ENCODE measurements around the gene FAM13B. TPM values are rescaled to one million over a fixed set of nuclear protein-coding genes. Genes with fewer than 3 reads are reported as not detected.
A peak's percentile ranks its signal among the peaks of the same experiment; 100 is the strongest.

The FAM13B gene
- total and polyA plus RNA-seq, 9 of the 15 experiments (the other 6 are each of a cell fraction or from before 2014, with no cell fraction given) = 2.3 to 21.6 (median 14.1) TPM

DNA sequence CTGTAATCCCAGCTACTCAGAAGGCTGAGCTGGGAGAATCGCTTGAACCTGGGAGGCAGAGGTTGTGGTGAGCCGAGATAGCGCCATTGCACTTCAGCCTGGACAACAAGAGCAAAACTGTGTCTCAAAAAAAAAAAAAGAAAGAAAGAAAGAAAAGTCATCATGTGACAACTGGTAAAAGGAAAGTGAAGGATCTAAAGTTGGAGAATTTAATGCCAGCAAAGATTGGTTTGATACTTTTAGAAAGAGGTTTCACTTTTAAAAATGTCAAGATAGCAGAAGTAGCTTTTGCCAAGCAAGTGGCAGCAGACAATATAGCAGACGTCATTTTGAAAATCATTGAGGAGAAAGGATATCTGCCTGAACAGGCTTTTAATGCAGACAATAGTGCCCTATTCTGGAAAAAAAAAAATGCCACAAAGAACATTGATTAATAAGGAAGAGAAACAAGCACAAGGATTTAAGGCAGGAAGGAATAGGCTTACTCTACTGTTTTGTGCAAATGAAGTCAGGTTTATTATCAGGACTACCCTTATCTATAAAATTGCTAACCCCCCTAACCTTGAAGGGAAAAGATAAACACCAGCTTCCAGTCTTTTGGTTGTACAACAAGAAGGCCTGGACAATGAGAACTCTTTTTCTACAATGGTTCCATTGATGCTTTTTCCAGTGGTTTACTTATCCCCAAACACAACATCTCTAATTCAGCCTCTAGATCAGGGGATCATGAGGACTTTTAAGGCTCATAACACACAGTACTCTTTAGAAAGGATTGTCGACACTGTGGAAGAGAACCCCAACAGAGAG is 131.7 kb downstream of the FAM13B start (continued):
- TF ChIP-seq, protein P1, sequence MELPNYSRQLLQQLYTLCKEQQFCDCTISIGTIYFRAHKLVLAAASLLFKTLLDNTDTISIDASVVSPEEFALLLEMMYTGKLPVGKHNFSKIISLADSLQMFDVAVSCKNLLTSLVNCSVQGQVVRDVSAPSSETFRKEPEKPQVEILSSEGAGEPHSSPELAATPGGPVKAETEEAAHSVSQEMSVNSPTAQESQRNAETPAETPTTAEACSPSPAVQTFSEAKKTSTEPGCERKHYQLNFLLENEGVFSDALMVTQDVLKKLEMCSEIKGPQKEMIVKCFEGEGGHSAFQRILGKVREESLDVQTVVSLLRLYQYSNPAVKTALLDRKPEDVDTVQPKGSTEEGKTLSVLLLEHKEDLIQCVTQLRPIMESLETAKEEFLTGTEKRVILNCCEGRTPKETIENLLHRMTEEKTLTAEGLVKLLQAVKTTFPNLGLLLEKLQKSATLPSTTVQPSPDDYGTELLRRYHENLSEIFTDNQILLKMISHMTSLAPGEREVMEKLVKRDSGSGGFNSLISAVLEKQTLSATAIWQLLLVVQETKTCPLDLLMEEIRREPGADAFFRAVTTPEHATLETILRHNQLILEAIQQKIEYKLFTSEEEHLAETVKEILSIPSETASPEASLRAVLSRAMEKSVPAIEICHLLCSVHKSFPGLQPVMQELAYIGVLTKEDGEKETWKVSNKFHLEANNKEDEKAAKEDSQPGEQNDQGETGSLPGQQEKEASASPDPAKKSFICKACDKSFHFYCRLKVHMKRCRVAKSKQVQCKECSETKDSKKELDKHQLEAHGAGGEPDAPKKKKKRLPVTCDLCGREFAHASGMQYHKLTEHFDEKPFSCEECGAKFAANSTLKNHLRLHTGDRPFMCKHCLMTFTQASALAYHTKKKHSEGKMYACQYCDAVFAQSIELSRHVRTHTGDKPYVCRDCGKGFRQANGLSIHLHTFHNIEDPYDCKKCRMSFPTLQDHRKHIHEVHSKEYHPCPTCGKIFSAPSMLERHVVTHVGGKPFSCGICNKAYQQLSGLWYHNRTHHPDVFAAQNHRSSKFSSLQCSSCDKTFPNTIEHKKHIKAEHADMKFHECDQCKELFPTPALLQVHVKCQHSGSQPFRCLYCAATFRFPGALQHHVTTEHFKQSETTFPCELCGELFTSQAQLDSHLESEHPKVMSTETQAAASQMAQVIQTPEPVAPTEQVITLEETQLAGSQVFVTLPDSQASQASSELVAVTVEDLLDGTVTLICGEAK (IDR thresholded peaks at IDR 0.05) = 0 out of 2 replicates have a peak, but pooled peaks have one; percentile 45
- TF ChIP-seq, protein P1 (CRISPR knock-in tag; IDR thresholded peaks at IDR 0.05) = no peak
- TF ChIP-seq, protein P2, sequence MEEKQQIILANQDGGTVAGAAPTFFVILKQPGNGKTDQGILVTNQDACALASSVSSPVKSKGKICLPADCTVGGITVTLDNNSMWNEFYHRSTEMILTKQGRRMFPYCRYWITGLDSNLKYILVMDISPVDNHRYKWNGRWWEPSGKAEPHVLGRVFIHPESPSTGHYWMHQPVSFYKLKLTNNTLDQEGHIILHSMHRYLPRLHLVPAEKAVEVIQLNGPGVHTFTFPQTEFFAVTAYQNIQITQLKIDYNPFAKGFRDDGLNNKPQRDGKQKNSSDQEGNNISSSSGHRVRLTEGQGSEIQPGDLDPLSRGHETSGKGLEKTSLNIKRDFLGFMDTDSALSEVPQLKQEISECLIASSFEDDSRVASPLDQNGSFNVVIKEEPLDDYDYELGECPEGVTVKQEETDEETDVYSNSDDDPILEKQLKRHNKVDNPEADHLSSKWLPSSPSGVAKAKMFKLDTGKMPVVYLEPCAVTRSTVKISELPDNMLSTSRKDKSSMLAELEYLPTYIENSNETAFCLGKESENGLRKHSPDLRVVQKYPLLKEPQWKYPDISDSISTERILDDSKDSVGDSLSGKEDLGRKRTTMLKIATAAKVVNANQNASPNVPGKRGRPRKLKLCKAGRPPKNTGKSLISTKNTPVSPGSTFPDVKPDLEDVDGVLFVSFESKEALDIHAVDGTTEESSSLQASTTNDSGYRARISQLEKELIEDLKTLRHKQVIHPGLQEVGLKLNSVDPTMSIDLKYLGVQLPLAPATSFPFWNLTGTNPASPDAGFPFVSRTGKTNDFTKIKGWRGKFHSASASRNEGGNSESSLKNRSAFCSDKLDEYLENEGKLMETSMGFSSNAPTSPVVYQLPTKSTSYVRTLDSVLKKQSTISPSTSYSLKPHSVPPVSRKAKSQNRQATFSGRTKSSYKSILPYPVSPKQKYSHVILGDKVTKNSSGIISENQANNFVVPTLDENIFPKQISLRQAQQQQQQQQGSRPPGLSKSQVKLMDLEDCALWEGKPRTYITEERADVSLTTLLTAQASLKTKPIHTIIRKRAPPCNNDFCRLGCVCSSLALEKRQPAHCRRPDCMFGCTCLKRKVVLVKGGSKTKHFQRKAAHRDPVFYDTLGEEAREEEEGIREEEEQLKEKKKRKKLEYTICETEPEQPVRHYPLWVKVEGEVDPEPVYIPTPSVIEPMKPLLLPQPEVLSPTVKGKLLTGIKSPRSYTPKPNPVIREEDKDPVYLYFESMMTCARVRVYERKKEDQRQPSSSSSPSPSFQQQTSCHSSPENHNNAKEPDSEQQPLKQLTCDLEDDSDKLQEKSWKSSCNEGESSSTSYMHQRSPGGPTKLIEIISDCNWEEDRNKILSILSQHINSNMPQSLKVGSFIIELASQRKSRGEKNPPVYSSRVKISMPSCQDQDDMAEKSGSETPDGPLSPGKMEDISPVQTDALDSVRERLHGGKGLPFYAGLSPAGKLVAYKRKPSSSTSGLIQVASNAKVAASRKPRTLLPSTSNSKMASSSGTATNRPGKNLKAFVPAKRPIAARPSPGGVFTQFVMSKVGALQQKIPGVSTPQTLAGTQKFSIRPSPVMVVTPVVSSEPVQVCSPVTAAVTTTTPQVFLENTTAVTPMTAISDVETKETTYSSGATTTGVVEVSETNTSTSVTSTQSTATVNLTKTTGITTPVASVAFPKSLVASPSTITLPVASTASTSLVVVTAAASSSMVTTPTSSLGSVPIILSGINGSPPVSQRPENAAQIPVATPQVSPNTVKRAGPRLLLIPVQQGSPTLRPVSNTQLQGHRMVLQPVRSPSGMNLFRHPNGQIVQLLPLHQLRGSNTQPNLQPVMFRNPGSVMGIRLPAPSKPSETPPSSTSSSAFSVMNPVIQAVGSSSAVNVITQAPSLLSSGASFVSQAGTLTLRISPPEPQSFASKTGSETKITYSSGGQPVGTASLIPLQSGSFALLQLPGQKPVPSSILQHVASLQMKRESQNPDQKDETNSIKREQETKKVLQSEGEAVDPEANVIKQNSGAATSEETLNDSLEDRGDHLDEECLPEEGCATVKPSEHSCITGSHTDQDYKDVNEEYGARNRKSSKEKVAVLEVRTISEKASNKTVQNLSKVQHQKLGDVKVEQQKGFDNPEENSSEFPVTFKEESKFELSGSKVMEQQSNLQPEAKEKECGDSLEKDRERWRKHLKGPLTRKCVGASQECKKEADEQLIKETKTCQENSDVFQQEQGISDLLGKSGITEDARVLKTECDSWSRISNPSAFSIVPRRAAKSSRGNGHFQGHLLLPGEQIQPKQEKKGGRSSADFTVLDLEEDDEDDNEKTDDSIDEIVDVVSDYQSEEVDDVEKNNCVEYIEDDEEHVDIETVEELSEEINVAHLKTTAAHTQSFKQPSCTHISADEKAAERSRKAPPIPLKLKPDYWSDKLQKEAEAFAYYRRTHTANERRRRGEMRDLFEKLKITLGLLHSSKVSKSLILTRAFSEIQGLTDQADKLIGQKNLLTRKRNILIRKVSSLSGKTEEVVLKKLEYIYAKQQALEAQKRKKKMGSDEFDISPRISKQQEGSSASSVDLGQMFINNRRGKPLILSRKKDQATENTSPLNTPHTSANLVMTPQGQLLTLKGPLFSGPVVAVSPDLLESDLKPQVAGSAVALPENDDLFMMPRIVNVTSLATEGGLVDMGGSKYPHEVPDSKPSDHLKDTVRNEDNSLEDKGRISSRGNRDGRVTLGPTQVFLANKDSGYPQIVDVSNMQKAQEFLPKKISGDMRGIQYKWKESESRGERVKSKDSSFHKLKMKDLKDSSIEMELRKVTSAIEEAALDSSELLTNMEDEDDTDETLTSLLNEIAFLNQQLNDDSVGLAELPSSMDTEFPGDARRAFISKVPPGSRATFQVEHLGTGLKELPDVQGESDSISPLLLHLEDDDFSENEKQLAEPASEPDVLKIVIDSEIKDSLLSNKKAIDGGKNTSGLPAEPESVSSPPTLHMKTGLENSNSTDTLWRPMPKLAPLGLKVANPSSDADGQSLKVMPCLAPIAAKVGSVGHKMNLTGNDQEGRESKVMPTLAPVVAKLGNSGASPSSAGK (IDR thresholded peaks at IDR 0.05) = peak; percentile 15; the same call in 1 of the 2 replicates
- TF ChIP-seq CXXC5 (CRISPR knock-in tag; IDR thresholded peaks at IDR 0.05) = peak; percentile 44
